ENCODE data around the gene SLC25A31.

The SLC25A31 gene

DNA sequence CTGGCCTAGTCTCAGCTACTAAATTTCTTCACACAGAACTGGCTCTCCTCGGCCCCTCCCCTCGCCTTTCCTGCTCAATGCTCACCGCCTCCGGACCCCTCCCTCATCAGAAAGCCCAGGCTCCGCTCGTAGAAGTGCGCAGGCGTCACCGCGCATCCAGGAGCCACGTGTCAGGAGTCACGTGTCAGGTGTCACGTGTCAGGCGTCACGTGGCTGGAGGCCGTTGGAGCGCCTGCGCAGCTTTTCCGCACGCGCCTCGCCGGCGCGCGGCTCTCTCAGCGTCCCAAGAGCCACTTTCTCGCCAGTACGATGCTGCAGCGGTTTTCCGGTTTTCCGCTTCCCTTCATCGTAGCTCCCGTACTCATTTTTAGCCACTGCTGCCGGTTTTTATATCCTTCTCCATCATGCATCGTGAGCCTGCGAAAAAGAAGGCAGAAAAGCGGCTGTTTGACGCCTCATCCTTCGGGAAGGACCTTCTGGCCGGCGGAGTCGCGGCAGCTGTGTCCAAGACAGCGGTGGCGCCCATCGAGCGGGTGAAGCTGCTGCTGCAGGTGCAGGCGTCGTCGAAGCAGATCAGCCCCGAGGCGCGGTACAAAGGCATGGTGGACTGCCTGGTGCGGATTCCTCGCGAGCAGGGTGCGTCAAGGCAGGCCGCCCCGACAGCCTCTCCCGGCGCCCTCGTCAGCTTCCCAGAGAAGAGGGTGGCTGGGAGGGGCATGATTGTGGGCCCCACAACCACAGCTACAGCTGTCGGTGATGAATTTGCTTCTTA, at the start of gene SLC25A31:
TSS of gene SLC25A31 (plus strand) at position 259 of the 772 bp plus-strand sequence. CDS start at position 405, 146 bp downstream.
- DNase-seq (ENCODE audit: low read depth): no peak

DNA sequence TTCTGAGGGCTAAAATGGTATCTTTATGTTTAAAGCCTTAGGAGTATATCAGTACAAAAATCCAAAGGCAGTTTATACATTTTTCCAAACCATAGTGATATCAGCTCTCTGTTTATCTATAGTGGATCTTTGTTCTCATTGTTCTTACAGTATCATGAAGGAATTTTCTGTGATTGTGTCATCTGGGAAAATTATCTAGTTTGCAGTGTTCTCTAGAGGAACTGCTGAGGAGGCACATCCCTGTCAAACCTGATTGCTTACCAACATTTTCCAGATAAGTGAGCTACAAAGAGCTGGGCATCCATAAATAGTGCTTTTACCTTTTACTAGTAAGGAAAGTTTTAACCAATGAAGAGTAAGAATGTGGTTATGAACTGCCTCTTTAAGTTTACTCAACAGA, 44.9 kb upstream of the SLC25A31 start:
- DNase-seq (ENCODE audit: low read depth): no peak

GRCh38 chr4:127686658-127687057, 43.5 kb upstream of the SLC25A31 start:
- no peak for DNase-seq (ENCODE audit: low read depth)

- no peak for DNase-seq (ENCODE audit: low read depth)
Measured at GRCh38 chr4:127687580-127687979, 42.6 kb upstream of the SLC25A31 start.

- DNase-seq (ENCODE audit: low read depth): peak; percentile 32
Measured at GRCh38 chr4:127698789-127699200, 31.4 kb upstream of the SLC25A31 start.

GRCh38 chr4:127708985-127709384, 21.2 kb upstream of the SLC25A31 start:
- peak; percentile 11 for DNase-seq (ENCODE audit: low read depth)

GRCh38 chr4:127709456-127709855, 20.7 kb upstream of the SLC25A31 start:
- no peak for DNase-seq (ENCODE audit: low read depth)

GRCh38 chr4:127731406-127731805, 1.2 kb downstream of the SLC25A31 start:
- no peak for DNase-seq (ENCODE audit: low read depth)

DNA sequence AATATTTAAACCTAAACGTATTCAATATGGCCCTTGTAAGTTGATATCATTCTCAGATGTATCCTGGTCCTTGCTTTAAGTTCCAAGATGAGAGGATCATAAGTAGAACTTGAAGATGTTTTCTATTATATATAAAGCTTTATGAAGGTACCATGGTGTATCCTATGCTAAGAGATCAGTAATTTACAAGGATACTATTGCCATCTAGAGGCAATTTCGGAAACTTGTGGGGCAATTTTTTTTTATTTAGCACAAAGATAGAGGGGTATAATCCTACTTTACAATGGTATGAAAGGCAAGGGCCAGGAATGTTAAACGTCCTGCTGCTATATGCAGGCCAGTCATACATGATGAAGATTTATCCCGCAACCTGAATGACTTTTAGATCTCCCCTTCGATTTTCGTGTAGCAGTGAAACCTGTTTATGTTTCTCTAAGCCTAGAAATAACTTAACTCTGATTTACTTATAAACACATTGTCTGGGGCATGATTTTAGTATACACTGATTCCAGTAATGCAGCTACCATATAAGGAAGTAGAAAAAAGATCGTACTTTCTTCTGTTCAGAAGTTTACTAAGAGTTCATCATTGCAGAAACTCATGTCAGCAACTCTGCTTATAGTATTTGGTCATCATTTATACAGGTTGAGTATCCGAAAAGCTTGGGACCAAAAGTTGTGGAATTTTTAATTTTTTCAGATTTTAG, 2.6 kb downstream of the SLC25A31 start:
- DNase-seq (ENCODE audit: low read depth): peak; percentile 18

DNA sequence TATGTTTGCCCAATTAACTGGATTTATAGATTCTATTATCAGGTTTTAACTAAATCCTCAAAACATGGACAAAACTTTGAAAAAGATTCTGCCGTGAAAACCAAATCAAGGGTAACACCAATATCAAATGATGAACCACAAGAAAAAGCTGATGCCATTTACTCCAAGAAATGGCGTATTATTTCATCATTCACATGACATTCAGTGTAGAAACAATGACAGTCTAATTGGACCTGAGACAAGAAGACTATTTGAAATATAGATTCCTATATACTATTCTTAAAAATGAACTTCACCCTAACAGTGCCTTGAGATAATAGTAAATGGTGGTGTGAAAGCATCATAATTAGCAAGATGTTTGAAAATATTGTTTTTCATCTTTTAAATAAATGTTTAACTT, 4.8 kb downstream of the SLC25A31 start:
- no peak for DNase-seq (ENCODE audit: low read depth)

- no peak for DNase-seq (ENCODE audit: low read depth)
Measured at GRCh38 chr4:127737295-127737694, 7.1 kb downstream of the SLC25A31 start.

DNA sequence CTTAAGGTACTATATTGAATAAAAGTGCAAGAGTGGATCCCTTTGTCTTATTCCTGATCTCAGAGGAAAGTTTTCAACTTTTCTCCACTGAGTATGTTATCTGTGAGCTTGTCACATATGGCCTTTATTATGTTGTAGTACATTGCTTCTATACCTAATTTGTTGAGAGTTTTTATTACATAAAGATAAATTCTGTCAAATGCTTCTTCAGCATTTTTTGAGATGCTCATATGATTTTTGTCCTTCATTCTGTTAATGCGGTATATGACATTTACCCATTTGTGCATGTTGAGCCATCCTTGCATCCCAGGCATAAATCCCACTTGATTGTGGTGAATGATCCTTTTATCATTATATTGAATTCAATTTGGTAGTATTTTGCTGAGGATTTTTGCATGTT, 11.0 kb downstream of the SLC25A31 start:
- no peak for DNase-seq (ENCODE audit: low read depth)

DNA sequence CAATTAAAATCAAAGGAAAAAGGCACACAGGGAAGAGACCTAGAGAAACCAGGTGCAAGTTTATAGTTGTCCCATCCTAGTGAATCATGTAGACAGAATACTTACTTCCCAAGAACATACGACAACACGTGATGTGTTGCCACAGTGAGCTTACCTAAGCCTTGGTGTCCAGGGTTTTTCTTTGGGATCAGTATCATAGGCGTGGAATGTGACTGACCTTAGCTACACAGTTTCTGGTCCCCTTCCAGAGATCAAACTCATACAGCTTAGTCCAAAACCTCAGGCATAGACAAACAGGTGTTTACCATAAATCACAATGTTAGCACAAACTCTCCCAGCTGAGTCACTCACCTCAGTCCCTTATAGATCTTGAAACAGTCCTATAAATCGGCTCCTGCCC, 17.7 kb downstream of the SLC25A31 start:
- DNase-seq (ENCODE audit: low read depth): no peak

DNA sequence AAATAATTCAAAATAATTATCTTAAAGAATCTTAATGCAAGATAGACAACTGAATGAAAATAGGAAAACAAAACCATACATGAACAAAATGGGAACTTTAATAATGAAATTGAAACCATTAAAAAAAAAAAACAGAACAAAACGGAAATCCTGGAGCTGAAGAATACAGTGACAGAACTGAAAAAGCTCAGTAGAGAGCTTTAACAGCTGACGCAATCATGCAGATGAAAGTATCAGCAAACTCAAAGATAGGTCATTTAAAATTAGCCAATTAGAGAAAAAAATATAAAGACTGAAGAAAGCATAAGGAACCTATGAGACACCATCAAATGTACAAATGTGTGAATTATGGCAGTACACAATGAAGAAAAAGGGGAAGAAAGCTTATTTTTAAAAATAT, 18.8 kb downstream of the SLC25A31 start:
- DNase-seq (ENCODE audit: low read depth): no peak

- no peak for DNase-seq (ENCODE audit: low read depth)
Measured at GRCh38 chr4:127756906-127757305, 26.7 kb downstream of the SLC25A31 start.

- DNase-seq (ENCODE audit: low read depth): no peak
Measured at GRCh38 chr4:127759228-127759820, 29.1 kb downstream of the SLC25A31 start.

DNA sequence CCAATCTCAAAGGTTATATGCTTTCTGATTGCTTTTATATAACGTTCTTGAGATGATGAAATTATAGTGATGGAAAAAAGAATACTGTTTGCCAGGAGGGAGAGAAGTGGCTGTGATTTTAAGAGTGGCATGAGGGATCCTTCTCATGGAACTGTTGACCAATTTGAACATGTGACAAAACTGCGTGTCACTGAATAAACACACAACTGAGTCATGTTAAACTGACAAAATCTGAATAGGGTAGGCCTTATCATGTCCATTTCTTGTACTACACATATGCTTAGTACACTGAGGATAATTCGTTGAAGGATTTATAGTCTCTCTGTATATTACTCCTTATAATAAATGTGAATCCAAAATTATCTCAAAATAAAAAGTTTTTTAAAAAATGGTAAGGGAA, 29.7 kb downstream of the SLC25A31 start:
- DNase-seq (ENCODE audit: low read depth): peak; percentile 20

DNA sequence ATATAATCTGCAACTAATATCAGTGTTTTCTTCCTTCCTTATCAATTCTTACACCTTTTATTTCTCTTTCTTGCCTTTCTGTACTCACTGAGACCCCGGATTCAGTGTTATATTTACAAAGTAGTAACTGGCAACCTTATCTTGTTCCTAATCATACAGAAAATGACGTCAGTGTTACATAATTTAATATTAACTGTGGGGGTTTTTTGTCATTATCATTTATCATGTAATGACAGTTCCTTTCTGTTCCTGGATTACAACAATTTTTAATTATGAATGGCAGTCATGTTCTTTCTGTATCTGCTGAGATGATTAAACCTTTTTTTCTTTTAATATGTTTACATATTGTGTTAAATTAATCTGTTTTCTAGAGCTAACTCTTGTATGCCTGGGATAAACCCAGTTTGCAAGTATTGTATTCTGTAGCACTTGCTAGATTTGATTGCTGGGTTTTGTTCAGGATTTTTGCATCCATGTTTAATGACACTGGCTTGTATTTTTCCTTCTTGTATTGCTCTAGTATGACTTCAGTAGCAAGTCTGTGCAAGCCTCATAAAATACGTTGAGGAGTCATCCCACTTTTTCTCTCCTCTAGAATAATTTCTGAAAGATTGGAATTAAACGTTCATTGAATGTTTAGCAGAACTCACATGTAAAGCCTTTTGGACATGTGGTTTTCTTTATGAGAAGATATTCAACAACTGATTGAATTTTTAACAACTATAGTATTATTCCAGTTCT, 41.5 kb downstream of the SLC25A31 start:
- DNase-seq (ENCODE audit: low read depth): no peak

GRCh38 chr4:127772769-127773671, 42.8 kb downstream of the SLC25A31 start:
- no peak for DNase-seq (ENCODE audit: low read depth)

- no peak for DNase-seq (ENCODE audit: low read depth)
Measured at GRCh38 chr4:127775843-127776242, 45.6 kb downstream of the SLC25A31 start.

- DNase-seq (ENCODE audit: low read depth): no peak
Measured at GRCh38 chr4:127776620-127777019, 46.4 kb downstream of the SLC25A31 start.
